ENCODE results near the gene SLC10A1. TPM values are rescaled to one million over a fixed set of nuclear protein-coding genes. Genes with fewer than 3 reads are reported as not detected.

The SLC10A1 gene
- total RNA-seq, 1 donor from 2014 or later: not detected

DNA sequence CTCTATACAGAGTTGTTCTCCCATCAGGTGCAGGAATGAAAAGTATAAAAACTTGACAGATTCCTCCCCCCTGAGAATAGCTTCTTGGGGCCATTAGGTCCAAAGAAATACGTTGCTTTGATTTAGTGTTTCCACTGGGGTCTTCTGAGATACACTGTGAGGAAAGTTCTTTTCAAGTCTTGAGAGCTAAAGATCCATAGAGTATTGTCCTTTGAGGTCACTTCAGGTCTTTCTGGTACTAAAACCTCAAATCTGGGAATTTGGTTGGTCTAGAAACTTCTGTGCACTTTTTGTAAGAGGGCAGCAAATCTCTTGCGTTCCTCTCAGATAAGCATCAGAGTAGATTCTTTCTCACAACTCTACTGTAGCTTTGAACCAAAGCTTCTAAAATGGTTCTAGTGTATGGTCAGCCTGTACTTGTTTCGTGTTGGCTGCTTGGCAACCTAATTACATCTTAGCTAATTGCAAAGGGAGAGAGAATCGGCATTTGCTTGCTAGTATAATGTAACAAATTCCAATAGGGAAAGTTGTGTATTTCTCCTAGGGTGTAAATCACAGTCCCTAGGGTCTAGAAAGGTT is 20.1 kb downstream of the SLC10A1 start:
- ATAC-seq (no peak), DNase-seq (ENCODE audit: missing footprints) (no peak)
- intact Hi-C loops (cut with DNase I): no loop called here

DNA sequence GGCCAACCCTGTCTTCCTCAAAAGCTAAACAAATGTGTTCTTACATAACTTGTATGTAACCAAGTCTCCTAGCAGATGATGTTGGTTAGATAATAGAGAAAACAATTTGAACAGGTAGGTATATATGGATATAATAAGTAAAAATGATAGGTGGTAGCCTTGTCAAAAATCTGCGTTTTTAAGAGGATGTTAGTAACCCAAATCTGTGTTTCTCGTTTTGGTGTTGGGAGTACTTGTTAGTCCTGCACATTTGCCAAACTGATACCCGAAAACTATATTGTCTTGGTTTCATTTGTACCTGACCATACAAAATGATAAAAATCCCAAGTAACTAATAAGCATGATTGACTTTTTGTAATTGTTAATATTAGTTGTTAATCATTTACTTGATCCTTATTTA is 22.0 kb downstream of the SLC10A1 start:
- DNase-seq (ENCODE audit: missing footprints): no peak
- no peak for ATAC-seq
- intact Hi-C loops (cut with DNase I): no loop called here

DNA sequence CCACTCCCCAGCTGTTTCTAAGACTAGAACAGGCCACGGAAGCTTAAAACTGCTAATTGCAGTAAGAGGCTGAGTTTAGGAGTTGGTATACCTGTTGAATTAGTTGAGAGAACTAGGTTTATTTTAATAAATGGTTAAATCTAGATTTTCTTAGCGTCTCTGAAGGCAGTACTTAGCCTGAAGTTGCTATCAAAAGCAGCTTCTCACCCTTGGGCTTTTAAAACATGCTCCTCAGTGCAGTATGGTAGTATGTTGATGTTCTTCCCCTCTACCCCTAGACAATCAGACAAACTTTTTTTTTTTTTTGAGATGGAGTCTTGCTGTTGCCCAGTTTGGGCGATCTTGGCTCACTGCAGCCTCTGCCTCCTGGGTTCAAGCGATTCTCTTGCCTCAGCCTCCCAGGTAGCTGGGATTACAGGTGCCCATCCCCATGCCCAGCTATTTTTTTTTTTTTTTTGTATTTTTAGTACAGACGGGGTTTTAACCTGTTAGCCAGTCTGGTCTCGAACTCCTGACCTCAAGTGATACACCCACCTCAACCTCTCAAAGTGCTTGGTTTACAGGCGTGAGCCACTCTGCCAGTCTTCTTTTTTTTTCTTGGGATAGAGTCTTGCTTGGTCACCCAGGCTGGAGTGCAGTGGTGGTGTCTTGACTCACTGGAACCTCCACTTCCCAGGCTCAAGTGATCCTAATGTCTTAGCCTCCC is 23.3 kb downstream of the SLC10A1 start:
- intact Hi-C loops (cut with DNase I): no loop called here
- DNase-seq (ENCODE audit: missing footprints) (no peak), ATAC-seq (no peak)

DNA sequence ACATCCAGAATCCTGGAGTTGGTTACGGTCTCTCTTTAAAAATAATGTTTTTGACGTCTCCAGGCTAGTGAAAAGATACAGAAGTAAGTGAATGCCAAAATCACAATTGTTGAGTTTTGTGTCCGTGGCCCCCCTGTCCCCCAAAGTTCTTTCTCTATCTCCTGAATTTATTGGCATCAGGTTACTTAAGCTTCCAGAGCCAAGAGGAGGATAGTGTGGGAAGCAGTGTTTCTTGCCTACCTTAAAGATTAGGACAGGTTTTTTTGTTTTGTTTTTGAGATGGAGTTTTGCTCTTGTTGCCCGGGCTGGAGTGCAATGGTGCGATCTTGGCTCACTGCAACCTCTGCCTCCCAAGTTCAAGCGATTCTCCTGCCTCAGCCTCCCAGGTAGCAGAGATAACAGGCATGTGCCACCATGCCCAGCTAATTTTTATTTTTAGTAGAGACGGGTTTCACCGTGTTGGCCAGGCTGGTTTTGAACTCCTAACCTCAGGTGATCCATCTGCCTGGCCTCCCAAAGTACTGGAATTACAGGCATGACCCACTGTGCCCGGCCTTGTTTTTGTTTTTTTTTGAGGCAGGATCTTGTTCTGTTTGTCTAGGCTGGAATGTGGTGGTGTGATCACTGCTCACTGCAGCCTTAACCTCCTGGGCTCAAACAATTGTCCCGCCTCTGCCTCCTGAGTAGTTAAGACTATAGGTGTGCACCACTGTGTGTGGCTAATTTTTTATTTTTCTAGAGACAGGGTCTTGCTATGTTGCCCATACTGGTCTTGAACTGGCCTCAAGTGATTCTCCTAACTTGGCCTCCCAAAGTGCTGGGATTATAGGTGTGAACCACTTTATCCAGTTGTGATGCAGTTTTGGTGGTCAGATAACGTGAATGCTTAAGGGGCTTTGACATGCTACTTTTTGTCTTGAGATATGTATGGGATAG is 24.7 kb downstream of the SLC10A1 start:
- intact Hi-C loops (cut with DNase I): no loop called here
- ATAC-seq: no peak
- DNase-seq (ENCODE audit: missing footprints): no peak

DNA sequence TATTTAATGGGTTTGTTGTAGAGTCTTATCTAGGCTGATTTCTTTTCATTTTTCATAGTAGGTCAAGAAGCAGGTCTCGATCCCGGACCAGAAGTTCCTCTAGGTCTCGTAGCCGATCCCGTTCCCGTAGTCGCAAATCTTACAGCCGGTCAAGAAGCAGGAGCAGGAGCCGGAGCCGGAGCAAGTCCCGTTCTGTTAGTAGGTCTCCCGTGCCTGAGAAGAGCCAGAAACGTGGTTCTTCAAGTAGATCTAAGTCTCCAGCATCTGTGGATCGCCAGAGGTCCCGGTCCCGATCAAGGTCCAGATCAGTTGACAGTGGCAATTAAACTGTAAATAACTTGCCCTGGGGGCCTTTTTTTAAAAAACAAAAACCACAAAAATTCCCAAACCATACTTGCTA is 25.9 kb downstream of the SLC10A1 start:
- DNase-seq (ENCODE audit: missing footprints): no peak
- ATAC-seq: no peak
- intact Hi-C loops (cut with DNase I): no loop called here

DNA sequence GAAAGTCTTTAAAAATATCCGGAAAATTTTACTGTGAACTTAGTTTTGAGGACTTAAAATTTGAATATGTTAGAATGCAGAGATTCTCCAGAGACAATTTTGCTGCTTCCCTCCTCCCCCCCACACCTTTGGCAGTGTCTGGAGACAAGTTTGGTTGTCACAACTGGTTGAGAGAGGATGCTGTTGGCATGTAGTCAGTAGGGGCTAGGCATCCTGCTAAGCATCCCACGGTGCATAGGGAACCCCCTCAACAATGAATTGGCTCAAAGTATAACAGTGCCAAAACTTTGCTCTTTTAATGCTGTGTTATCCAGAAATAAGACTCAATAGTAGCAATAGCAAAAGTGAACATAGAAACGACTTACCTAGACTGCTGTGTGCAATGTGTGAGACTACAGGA is 26.5 kb downstream of the SLC10A1 start:
- ATAC-seq (no peak), DNase-seq (ENCODE audit: missing footprints) (no peak)
- intact Hi-C loops (cut with DNase I): no loop called here

DNA sequence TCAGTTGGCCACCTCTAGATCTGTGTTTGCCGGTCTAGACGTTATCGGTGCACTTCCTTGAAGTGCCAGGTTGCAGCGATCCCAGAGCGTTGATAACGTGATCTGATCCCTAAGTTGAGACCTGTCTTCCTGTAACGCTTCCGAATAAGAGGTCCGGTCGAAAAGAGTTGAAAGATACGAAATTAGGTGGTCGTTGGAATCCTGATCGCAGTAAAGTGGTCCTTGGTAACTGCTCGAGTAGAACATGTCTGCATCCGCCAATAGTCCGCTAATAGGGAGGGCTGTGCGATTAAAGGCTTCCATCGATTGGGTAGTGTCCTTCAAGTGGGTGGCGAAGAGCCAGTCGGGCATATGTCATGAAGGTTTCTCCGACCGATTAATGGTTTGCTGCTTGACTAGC is 27.4 kb downstream of the SLC10A1 start:
- DNase-seq (ENCODE audit: missing footprints) (no peak), ATAC-seq (no peak)
- intact Hi-C loops (cut with DNase I): loop anchor here (5.0 kb wide), 1 partner anchor 372 kb away; the partner anchor contains the start of genes ERH and SLC39A9

DNA sequence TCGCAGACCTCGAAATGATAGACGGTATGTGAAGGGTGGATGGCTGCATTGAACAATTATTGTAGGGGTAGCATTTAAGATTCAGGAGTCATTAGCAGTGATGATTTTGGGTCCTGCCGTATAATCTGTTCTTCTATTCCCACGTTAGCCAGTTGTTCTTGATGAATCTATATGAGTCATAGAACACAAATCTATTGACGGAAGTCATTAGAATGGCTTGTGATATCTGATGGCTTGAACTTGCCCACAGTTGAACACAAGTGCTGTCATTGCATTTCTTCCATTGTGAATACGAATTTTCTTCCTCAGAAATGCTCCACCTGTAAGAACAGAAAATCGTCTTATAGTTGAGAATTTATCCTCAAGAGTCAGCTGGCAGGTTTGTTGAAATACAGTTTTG is 28.2 kb downstream of the SLC10A1 start:
- DNase-seq (ENCODE audit: missing footprints): no peak
- intact Hi-C loops (cut with DNase I): loop anchor here (5.0 kb wide), 1 partner anchor 372 kb away; the partner anchor contains the start of genes ERH and SLC39A9
- ATAC-seq: no peak

DNA sequence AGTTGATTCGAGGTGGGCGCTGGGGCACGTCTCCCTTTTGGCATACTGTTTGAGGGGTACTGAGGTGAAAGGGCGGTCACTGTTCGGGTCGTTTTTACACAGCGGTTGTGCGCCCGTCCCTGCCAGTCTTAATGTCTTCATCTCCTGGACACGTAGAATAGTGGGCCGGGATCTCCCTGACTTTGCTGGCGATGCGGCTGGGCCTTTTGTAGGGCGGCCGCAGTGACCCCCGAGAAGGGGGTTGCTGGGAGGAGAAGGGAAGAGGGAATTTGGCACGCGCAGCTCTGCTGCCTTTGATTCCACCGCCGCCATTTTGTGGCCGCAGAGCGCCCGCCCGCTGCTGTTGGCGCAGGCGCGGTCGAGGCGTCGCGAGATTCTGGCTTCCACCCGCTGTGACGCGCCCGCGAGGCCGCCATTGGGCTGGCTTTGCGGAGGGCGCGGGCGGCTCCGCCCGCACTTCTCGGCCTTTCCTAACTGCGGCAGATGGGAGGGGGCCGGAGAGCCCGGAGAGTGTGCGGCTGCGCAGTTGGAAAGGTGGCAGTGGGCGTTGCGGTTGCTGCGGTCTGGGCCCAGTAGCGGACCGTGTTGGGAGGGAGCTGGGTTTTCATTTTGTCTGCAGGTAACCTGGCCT is 29.6 kb downstream of the SLC10A1 start:
- intact Hi-C loops (cut with DNase I): loop anchor here (5.0 kb wide), 1 partner anchor 370 kb away; the partner anchor contains the start of genes ERH and SLC39A9
- peak; percentile 95 for DNase-seq (ENCODE audit: missing footprints)
- ATAC-seq: peak; percentile 91

DNA sequence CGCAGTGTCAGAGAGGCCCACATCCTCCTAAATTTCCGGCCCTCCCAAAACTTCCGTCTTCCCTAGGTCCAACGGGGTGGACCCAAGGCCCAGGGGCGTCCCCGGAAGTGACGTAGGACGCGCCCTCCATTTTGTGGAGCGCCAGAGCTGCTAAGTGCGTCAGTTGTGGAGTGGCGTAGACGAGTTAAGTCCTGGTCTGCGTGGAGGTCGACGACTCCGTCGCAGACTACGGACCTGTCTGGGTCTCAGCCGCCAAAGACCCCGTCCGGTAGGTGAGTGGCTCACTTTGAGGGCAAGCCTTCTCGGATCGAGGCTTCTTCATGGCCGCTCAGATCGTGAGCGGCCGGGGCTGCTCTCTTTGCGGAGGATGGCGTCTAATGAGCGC is 30.1 kb downstream of the SLC10A1 start, which contains the start of gene SRSF5:
TSS of gene SRSF5 (plus strand) at position 159 of the 385 bp plus-strand sequence. CDS start 1,015 bp downstream, outside the sequence.
- ATAC-seq (peak; percentile 98), DNase-seq (ENCODE audit: missing footprints) (peak; percentile 99)
- intact Hi-C loops (cut with DNase I): loop anchor here (5.0 kb wide), 1 partner anchor 370 kb away; the partner anchor contains the start of genes ERH and SLC39A9

DNA sequence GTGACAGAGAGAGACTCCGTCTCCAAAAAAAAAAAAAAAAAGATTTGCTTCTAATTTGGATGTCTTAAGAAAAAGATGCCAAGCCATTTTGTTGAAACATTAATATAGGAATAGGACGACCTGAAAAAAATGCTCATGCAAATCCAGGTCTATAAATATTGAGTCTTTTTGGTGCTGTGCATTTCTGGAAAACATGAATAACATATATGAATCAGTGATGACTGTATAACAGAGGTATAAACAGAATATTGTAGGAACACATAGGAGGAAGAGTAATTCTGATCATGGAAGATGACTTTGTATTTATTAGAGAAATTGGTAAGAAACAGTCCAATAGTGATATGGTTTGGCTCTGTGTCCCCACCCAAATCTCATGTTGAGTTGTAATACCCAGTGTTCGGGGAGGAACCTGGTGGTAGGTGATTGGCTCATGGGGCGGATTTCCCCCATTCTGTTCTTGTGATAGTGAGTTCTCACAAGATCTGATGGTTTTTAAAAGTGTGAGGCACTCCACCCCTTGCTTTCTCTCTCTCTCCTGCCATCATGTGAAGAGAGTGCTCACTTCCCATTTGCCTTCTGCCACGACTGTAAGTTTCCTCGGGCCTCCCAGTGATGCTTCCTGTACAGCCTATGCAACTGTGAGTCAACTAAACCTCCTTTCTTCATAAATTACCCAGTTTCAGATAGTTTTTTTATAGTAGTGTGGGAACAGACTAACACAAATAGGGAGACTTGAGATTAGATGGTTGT is 33.1 kb downstream of the SLC10A1 start:
- DNase-seq (ENCODE audit: missing footprints) (no peak), ATAC-seq (no peak)
- intact Hi-C loops (cut with DNase I): no loop called here

DNA sequence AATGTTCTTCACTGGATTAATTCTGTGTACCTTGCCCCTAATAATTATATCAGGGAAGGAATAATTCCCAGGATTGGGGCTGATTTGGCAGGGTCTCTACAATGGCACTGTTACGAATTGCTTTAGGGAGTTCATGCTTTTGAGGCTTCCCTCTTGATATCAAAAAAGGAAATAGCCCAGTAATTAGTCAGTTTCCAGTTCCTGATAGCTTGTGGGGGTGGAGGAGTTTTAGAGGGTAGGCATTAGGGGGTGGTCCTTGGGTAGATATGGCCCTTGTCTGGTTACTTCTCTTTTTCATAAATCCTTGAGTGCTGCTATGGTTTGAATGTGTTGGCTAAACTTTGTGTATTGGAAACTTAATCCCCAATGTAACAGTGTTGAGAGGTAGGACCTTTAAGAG is 36.2 kb downstream of the SLC10A1 start:
- DNase-seq (ENCODE audit: missing footprints) (no peak), ATAC-seq (no peak)
- intact Hi-C loops (cut with DNase I): no loop called here

DNA sequence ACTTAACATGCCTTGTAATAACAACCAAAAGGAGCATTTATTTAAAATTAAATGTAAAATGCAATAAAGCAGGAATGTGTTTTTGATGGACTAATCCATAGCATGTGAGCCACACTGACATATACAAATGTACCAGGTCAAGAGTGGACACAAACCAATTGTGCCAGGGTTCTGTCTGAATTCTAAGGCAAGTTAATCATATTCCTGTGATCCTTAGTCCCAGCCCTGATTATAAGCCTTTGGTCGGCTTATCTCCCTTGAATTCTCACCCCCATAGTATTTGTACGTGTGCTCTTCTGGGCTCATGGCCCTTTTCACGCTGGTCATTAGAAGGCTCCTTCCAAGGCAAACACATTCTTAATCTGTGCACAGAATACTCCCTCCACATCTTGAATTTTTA is 40.7 kb downstream of the SLC10A1 start:
- intact Hi-C loops (cut with DNase I): no loop called here
- ATAC-seq (no peak), DNase-seq (ENCODE audit: missing footprints) (no peak)

DNA sequence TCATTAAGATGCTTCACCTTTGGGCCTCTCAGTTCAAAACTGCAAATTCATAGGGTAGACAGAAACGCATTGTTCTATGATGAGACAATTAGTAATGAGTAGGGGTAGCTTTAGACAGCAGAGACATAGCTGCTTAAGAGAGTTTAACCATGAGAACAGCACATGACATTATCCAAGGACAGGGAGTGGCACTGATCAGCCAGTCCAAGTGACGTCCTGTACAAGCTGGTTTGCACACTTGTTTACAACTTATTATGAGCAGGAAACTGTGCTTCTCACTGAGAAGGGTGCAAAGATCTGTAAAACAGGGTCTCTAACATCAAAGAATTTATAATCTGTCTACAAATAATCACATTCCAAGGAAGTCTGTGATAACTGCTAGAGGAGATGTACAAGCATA is 41.3 kb downstream of the SLC10A1 start:
- DNase-seq (ENCODE audit: missing footprints): no peak
- ATAC-seq: no peak
- intact Hi-C loops (cut with DNase I): no loop called here

DNA sequence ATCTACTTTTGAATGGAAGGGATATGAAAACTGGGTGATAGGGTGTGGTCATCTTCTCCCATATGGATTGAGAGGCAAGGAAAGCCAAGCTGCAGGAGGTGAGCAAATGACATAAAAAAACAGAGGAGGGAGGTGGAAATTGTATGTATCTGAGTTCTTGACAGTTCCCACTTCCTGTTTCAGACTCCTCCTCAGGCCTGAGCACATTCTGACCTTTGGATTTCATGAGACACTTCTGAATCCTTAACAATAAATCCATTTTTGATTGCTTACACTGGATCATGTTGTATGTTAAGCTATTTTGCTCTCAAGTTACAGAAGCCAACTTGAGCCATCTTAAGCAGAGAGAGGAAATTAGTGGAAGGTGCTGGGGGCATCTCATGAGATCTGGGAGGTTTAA is 41.7 kb downstream of the SLC10A1 start:
- DNase-seq (ENCODE audit: missing footprints): no peak
- ATAC-seq: no peak
- intact Hi-C loops (cut with DNase I): no loop called here

DNA sequence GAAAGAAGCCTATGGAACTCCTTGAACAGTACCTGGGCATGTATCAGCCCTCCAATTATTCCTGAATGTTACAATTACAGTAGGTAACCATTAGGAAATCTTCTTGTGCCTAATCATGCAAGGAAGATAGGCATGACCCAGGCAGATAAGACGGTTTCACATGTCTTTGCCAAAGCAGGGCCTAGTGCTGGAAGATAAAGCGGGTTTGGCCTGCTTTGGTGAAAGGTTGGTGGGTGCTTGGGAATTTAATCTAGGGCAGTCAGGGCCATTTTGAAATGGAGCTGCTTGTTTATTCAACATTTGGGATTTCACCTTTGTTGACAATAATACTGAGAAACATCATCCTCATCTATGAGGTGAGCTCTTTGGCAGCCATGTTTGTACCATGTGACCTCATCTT is 42.6 kb downstream of the SLC10A1 start:
- intact Hi-C loops (cut with DNase I): no loop called here
- no peak for ATAC-seq
- no peak for DNase-seq (ENCODE audit: missing footprints)

DNA sequence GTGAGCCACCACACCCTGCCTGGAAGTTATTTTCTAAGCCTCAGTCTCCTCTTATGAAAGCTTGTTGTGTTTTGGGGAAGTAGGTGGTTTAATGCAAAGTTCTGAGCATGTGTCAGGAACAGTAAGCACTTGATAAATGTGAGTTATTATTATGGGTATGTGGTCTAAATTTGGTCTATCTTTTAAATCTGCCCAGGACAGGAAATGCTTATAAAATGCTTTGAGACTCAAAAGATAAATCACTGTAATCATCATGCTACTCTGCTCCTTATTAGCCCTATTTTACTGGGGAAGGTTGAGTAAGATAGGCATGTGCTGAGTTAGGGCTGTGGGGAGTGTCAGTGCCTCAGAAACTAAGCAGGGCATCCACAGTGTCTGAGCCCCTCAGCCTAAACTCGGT is 43.2 kb downstream of the SLC10A1 start:
- no peak for DNase-seq (ENCODE audit: missing footprints)
- intact Hi-C loops (cut with DNase I): no loop called here
- ATAC-seq: no peak

DNA sequence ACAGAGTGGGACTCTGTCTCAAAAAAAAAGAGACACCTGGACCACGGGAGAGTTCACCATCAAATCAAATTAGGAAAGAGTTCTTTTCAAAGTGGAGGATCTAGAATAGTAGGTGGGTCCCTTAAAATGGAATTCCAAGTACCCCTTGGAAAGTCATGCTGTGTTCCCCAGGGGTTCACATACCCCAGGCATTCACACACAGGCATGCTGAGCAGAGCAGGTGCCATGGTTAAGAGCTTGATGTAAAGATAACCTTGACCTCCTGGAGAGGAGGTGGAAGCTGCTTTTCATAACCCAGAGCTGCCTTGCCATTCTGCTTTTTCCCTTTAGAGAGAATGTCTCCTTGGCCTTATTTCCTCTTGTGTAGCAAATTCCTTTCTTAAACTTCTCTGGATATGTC is 44.3 kb downstream of the SLC10A1 start:
- intact Hi-C loops (cut with DNase I): no loop called here
- no peak for ATAC-seq
- no peak for DNase-seq (ENCODE audit: missing footprints)
